Measurements from ENCODE around the gene PRKG1. TPM values are rescaled to one million over a fixed set of nuclear protein-coding genes. Genes with fewer than 3 reads are reported as not detected.

PRKG1 gene
- total RNA-seq, 4 donors from 2014 or later, result 0.63 to 4.3 (median 2.1) TPM

DNA sequence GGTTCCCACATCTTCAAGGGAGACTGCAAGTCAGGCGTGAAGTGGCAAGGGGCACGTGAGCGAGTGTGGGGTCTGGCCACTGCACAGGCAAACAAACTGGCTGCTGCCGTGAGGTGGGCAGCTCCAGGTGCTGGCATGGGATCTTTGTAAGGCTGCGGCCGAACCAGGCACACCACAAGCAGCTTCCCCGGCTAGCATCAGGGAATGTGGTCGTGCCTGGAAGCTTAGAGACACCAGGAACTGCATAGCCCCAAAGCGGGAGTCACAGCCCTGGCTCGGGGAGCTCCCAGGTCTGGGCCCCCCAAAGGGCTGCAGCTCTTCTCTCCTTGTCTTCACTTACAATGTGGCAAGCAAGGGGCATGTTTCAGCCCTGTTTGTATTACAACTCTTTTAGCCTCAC is 988.9 kb downstream of the PRKG1 start:
- 84 to 89% methylated on average over 3 to 10 of the region's 10 CpGs for WGBS, 2 donors
- TF ChIP-seq, protein P1, sequence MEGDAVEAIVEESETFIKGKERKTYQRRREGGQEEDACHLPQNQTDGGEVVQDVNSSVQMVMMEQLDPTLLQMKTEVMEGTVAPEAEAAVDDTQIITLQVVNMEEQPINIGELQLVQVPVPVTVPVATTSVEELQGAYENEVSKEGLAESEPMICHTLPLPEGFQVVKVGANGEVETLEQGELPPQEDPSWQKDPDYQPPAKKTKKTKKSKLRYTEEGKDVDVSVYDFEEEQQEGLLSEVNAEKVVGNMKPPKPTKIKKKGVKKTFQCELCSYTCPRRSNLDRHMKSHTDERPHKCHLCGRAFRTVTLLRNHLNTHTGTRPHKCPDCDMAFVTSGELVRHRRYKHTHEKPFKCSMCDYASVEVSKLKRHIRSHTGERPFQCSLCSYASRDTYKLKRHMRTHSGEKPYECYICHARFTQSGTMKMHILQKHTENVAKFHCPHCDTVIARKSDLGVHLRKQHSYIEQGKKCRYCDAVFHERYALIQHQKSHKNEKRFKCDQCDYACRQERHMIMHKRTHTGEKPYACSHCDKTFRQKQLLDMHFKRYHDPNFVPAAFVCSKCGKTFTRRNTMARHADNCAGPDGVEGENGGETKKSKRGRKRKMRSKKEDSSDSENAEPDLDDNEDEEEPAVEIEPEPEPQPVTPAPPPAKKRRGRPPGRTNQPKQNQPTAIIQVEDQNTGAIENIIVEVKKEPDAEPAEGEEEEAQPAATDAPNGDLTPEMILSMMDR (IDR thresholded peaks at IDR 0.05), result no peak
- no peak for TF ChIP-seq POLR2A (IDR thresholded peaks at IDR 0.05)
- H3K4me3 ChIP-seq (ENCODE audit: low read depth, poor library complexity, severe bottlenecking), result no peak overlapping the region
- peak in 1 of 2 donors; percentile 56 for DNase-seq (ENCODE audit: low spot score in 2 of 2)
- intact Hi-C loops (cut with DNase I; ENCODE audit: low total_unique reads), result no loop called here

DNA sequence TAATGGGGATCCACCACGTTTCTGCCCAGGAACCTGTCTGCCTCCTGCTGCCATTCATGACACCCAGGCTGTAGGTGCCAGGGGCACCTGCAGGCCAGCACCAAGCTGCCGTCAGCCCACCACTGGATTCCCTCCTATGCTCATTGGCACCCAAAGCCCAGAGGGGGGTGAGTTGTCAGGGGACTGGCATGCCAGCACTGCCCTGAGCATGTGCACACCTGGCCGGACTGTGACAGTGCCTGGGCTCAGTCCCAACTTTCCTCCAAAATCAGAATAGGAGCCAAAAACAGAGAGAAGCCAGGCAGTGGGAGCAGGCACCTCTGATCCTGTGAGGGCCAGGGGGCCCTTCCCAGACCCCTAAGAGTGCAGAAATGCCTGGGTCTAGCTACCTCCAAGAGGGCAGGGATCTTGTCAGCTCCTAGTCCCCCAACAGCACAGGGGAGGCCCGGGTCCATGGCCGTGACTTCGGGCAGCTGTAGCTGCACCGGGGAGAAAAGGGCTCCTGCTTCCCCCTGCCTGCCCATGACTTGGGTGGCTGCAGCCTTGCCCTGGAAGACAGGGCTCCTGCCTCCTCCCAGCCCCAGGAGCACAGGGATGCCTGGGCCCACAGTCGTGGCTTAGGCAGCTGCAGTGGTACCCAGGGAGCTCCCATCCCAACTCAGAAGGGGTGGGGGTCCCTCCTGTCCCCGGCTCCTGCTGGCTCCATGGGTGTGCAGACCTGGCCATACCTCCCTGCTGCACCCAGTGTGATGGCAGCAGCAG is 990.0 kb downstream of the PRKG1 start:
- 77 to 92% methylated on average over 6 to 8 of the region's 9 CpGs for WGBS, 2 donors
- no peak for DNase-seq (ENCODE audit: low spot score in 2 of 2)
- no peak overlapping the region for H3K4me3 ChIP-seq (ENCODE audit: low read depth, poor library complexity, severe bottlenecking)
- TF ChIP-seq, protein P1 (IDR thresholded peaks at IDR 0.05), result no peak
- no peak for TF ChIP-seq POLR2A (IDR thresholded peaks at IDR 0.05)
- intact Hi-C loops (cut with DNase I; ENCODE audit: low total_unique reads), result no loop called here

DNA sequence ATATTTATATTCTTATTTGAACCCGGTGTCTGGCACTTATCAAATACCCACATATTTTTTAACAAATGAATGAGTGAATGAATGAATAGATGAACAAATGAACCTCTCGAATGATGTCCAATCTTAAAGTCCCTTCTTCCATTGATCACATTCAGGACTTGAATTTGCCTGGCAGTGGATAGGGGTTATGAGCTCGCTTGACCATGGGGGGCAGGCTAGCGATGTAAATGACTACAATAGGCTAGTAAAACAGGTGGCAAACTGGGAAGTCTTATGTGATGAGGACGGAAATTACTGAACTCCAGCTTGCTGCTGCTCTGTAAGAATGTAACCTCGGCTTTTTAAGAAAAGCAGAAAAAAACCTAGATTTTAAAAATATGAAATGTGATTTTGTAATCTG is 992.1 kb downstream of the PRKG1 start:
- 92 to 93% methylated on average over 6 of the region's 6 CpGs for WGBS, 2 donors
- no peak for DNase-seq (ENCODE audit: low spot score in 2 of 2)
- TF ChIP-seq, protein P1 (IDR thresholded peaks at IDR 0.05), result no peak
- no peak for TF ChIP-seq POLR2A (IDR thresholded peaks at IDR 0.05)
- intact Hi-C loops (cut with DNase I; ENCODE audit: low total_unique reads), result no loop called here
- no peak overlapping the region for H3K4me3 ChIP-seq (ENCODE audit: low read depth, poor library complexity, severe bottlenecking)

DNA sequence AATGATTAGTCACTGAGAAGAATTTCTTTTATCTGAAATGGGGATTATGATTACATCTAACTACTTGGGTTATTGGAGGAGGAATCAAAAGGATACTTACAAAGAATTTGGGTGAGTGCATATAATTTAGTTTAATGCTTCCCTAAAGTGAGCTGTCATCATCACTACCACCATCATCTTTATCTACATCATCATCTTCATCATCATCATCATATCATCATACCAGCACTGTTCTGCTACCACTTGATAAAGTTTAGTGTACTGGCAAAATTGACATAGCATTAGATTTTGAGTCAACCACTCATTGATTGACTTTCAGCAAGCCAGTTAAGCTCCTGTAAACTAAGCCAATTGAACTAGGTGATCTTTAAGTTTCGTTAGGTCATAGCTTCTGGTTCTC is 994.2 kb downstream of the PRKG1 start:
- no peak overlapping the region for H3K4me3 ChIP-seq (ENCODE audit: low read depth, poor library complexity, severe bottlenecking)
- 73 to 81% methylated on average over 1 of the region's 1 CpG for WGBS, 2 donors
- TF ChIP-seq, protein P1 (IDR thresholded peaks at IDR 0.05), result no peak
- no peak for TF ChIP-seq POLR2A (IDR thresholded peaks at IDR 0.05)
- intact Hi-C loops (cut with DNase I; ENCODE audit: low total_unique reads), result no loop called here
- DNase-seq (ENCODE audit: low spot score in 2 of 2), result no peak

DNA sequence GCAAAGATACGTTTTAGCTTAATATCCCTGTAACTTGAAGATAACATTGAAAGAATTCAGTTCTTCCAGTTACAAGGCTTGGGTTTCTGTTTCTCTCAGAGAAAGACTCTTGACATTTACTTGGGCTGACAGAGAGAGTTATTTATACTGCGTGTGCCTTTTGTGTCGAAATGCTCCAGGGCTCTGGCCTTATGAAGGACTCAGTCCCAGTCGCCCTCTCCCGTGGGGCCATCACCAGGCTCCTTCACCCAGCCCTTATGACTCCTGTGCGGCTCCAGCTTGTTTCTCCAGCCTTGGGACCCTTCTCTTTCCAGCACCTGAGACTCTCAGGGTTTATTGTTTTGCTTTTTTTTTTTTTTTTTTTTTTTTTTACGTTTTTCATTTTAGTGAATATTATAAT is 997.5 kb downstream of the PRKG1 start:
- H3K4me3 ChIP-seq (ENCODE audit: low read depth, poor library complexity, severe bottlenecking), result no peak overlapping the region
- 70 to 77% methylated on average over 7 of the region's 7 CpGs for WGBS, 2 donors
- no peak for DNase-seq (ENCODE audit: low spot score in 2 of 2)
- TF ChIP-seq, protein P1 (IDR thresholded peaks at IDR 0.05), result no peak
- TF ChIP-seq POLR2A (IDR thresholded peaks at IDR 0.05), result no peak
- intact Hi-C loops (cut with DNase I; ENCODE audit: low total_unique reads), result no loop called here
